HG03442 (cell line): Measurements from ENCODE around the gene OGFOD3.

Source experiments
- ATAC-seq: cut with Tn5 transposase; IDR thresholded peaks from one replicate; pipeline ENCODE4 v1.9.1; 2021; ENCODE audit warnings: mild to moderate bottlenecking, moderate library complexity; ENCODE audit not compliant: unreplicated experiment

OGFOD3 gene

DNA sequence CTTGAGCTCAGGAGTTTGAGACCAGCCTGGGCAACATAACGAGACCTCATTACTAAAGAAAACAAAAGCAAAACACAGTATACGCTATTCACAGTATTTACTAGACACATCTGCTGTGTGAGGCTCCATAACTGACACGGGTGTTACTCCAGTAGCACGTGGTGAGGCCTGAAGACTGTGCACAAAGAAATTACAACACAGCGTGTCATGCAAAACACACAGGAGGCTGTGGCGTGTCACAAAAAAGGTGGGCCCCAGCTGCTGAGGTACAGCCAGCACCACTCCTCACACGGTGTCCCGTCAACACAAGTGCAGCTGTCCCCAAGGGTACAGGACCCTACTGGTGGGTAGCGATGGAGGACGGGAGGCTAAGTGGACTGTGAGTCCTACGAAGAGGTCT lies 29.5 kb upstream of the OGFOD3 start:
- no peak for ATAC-seq

DNA sequence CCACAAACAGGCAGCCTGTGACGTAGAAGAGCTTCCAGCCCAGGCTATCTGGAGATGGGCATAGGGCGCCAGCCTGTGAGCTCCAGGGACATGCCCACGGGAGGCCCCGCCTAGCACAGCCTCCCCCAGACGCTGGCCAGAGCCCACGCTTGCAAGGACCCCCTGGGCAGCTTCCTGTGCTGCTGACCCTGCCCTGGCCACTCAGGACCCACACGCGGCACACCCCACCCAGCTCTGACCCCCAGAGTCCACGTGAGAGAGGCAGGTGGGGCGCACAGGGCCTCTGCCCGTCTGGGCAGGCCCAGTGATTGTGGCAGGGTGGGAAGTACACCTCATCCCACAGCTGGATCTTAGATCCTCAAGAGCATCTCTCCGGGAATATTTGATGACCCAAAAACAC lies 28.3 kb upstream of the OGFOD3 start:
- ATAC-seq, result no peak

DNA sequence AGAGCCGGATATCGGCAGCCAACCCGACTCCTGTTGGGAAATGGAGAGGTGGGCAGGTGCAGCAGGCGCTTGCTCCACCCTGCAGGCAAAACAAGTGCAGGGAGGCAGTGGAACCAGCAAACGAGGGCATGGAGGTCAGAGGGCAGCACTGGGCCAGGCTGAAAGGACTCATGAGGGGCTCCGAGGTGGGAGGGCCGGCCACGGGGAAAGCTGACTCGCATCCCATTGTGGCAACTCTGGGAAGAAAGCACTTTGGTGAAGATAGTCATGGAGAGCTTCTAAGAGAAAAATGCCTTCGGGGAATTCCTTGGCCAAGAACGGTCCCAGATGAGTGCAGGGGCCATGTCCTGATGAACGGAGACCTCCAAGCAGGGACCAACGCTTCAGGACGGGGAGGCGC lies 27.7 kb upstream of the OGFOD3 start:
- ATAC-seq, result no peak

DNA sequence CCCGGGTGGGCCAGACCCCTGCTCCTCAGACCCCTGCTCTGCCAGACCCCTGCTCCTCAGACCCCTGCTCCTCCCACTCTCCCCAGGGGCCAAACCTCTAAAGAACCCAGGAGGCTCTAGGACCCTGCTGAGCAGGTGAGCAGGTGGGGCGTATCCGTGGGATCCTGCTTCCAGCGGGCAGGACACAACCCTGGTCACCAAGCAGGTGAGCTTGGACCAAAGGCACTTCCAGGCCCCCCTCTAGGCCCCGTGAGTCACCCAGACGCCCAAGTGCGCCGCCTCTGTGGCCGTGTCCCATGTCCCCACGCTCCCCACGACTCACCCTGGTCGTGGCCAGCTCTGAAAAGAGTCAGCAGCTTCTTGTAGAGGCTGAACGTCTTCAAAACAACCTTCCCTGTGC lies 27.2 kb upstream of the OGFOD3 start:
- no peak for ATAC-seq

DNA sequence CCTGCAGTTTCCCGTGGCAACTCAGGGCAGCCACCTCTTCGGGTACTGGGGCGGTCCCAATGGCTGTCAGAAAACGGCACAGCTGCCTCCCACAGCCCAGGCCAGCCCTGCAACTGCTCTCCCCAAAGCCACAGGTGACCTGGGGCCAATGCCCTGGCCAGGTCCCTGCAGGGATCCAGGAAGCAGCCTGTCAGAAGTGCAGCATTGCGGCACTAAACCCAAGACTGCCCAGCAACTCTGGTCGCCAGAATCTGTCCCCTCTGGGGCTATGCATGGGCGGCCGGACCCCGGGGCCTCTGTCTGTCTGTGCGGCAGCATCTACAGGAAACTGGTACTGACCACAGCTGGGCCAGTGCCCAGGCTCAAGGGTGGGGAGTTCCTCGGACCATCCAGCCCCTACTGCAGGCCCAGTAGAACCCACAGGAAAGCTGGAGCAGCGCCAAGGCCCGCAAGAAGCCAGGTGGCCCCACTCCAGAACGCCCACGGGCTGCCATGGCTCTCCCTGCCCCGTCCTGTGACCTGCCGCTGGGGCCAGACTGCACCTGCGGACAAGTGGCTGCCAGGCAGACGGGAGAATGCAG lies 26.6 kb upstream of the OGFOD3 start:
- ATAC-seq, result no peak

DNA sequence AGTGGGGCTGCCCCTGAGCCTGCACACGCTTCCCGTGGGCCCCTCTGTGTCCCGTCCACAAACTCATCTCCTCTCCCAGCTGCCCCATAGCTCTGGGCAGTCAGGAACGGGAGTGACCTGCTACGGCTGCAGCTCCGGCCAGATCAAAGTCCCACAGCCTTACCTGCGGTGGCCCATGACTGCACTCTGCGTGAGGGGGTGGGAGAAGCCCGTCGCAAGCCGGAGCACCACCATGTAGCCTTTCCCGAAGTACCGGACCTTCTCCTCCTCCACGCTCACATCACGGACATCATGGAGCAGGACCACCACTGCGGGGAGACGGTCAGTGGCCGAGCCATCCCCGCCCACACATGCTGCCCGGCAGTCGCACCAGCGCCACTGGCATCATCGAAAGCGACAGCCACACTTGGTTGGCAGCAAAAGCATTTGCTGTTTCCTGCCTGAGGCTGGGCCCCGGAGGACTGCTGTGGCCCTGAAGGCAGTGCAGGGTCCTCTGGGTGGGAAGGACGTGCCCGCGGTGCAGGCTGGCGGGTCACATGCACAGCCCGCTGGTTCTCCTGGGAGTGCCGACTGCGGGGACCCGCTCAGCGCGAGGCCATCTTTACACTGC lies 26.0 kb upstream of the OGFOD3 start:
- ATAC-seq, result no peak

DNA sequence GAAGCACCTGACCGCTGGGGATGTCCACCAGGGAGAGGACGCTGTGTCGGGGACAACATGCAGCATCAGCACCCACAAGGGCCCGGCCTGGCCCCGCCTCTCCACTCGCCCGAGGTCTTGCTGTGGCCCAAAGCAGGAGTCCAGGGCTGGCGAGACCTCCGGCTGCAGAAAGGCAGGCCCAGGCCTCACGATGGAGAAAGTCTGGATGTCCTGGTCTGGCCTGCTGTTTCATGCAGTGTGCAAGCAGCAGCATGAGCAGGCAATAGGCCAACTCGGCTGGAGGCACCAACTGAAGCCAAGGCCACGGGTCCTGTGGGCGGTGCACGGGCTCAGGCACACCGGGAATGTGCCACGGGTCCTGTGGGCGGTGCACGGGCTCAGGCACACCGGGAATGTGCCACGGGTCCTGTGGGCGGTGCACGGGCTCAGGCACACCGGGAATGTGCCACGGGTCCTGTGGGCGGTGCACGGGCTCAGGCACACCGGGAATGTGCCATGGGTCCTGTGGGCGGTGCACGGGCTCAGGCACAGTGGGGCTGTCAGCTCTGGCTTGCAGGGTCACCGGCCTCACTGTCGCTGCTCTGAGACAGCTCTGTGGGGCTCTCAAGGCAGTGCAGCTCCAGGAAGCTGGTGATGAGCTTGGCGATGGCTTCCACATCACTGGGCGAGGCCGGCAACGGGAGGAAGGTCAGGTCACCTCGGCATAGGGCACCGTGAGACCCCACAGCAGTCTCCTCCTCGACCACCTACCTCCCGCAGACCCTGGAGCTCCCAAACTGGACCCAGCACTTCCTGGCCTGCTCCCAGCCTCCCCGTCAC lies 25.3 kb upstream of the OGFOD3 start:
- ATAC-seq, result no peak

DNA sequence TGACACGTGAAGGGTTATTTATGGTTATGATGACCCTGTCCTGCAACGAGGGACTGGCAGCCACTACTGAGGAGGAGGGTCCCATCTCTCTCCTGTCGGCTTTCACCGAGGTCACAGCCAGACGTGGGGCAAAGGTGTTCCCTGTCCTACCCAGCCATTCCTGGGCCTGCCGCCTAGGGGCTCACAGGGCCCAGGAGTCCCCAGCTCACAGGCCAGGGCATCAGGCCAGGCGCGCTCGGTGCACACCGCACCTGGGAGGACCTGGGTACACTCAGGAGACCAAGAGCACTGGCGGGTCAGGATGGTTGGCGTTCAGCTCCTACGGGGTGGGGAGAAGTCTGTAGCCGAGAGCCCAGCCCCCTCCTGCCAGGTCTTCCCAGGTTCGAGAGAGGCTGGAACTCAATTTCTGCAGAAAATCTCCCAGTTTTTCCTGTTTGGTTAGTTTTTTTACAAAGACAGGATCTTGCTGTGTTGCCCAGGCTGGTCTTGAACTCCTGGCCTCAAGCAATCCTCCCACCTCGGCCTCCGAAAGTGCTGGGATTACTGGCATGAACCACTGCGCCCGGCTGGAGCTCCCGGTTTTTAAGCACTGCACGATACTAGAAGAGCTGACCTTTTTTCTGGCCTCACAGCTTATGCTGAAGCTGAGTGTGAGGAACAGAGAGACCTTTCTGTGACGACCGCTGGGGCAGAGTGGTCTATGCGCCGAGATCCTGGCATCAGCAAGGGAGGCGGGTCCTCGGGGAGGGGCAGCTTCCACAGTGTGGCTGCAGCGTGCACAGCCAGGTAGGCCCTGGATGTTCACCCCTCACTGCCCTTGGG lies 24.5 kb upstream of the OGFOD3 start:
- ATAC-seq, result no peak

DNA sequence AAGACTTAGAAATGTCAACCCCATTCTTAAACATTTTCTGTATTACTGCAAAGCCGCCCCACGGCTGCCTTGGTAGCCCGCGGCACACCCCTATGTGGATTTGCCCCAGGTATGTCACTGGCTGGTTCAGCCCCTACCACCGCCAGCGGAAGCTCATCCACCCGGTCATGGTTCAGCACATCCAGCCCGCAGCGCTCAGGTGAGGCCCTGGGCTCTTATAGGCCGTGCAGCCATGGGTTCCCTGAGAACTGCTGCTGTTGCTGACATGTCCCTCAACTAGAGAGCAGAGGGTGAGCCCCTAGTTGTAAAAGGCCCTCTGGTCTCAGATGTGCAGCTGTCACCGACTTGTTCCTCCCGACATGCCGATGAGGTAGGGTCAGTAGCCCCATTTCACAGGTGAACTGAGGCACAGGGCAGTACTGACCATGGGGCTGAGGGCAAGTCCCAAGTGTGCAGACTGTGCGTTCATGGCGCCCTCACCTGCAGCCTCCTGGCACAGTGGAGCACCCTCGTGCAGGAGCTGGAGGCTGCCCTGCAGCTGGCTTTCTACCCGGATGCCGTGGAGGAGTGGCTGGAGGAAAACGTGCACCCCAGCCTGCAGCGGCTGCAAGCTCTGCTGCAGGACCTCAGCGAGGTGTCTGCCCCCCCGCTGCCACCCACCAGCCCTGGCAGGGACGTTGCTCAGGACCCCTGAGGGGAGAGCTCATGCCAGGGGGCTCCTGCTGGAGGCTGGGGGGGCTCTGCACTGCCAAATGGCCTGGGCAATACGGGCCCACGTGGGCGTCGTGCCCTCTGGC lies 23.5 kb upstream of the OGFOD3 start:
- ATAC-seq, result no peak

DNA sequence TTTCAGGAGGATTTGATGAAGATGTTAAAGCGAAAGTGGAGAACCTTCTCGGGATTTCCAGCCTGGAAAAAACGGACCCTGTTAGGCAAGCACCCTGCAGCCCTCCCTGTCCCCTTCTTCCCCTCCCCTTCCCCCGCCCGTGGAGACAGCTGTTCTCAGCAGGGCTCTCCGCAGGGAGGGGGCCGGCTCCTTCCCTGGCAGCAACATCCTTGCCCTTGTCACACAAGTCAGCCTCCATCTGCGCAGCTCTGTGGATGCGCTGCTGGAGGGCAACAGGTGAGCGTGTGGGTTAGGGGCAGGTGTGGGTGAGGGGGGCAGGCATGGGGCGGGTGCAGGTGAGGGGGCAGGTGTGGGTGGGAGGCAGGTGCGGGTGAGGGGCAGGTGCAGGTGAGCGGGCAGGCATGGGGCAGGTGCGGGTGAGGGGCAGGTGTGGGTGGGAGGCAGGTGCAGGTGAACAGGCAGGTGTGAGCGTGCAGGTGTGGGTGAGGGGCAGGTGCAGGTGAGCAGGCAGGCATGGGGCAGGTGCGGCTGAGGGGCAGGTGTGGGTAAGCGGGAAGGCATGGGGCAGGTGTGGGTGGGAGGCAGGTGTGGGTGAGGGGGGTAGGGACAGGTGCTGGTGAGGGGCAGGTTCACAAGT lies 22.7 kb upstream of the OGFOD3 start:
- no peak for ATAC-seq

DNA sequence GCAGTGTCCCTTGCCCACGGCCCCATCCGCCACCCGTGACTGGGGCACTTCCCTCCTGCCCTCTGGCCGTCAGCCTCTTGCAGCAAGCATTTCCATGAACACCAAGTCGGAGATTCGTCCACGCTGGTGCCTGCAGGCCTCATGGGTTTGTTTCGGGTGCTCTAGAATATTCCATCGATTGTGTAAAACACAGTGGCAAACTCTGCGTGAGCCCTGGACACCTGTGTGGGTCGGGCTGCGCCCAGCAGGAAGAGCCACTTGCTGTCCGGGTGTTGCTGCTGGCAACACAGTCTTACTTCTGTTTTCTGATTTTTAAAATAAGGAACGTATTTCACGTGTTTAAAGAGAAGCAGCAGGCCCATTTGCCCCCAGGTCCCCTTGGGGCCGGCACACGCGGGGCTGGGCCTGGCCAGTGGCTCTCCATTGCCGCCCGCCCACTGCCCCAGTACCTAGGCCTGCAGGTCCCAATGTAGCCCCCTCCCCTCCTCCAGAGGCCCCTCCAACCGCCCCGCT lies 22.1 kb upstream of the OGFOD3 start:
- no peak for ATAC-seq

DNA sequence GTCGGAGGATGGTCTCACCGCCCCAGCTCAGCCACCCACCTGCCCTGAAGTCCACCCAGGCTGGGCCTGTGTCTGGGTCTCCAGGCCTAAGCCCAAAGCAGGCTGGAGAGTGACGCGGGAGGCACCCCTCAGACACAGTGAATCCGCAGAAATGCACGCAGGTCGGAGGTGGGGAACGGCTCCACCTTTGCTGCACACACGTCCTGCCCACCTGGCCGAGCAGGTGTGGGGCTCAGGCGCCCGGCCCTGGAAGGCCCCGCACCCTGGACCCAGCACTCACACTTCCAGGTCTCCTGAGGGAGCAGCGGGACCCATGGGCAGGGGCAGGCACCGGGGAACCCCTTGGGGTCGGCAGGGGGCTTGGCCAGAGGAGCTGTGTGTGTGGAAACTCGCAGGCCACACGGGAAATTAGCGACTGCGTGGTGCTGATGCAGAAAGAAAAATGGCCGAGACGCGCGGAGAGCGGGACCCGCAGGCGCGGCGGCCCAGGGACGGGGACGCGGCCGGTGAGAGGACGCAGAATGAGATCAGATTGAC lies 21.5 kb upstream of the OGFOD3 start:
- no peak for ATAC-seq

DNA sequence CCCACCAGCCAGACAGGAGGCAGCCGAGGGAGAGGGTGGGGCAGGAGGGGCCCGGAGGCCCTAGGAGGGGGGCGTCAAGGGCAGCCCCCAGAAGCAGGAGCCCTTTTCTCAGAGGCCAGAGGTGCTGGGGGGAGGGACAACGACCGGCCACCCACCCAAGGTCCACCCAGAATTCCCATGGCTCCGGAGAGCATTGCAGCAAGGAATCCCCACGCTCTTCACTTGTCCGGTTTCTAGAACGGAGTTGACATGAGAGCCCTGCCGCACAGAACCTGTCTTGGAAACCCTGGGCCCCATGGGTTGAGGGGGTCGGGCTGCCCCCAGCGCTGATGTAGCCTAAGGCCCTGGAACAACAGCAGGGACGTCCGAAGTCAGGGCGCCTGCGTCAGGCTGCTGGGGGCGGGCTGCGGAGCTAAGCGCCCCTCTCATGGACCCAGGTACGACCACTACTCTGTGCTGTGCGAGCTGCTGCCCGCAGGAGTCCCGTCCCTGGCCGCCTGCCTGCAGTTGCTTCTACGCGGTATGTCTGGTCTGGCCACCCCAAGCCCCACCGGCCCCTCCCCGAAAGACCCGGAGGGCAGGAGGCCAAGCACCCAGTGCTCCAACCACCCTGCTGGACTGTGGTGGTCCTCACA lies 20.9 kb upstream of the OGFOD3 start:
- no peak for ATAC-seq

DNA sequence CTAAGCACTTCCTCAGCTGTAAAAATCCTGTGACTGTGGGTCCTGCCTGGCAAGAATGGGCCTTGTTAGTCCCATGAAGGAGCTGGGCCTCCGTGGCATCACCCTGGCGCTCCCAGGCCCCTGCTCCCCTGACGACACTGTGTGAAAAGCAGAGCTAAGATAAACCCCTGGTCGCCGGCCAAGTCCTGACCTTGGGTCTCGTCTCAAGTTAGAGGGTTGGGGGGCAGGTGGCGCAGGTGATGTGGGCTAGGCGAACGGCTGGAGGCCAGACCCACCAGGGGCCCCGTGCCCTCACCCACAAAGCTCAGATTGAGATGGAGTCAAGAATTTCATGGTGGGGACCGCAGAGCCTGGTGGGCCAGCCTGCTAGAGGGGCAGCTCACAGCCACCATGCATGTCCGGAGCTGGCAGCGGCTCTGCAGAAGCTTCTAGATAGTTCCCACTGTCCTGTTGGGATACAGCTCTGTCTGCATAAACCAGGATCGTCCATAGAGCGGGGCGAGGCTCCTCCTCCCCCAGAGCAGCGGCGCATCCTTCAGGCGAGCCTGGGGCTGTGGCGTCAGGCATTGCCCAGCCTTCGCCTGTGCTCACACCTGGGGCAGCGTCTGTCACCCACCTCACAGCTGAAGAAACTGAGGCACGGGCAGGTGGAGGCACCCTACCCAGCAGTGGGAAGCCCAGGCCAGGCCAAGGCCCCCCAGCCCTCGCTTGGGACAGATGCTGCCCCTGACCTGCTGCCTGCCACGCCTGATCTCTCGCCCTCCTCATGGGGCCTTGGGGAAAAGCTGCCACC lies 20.2 kb upstream of the OGFOD3 start:
- ATAC-seq, result no peak

DNA sequence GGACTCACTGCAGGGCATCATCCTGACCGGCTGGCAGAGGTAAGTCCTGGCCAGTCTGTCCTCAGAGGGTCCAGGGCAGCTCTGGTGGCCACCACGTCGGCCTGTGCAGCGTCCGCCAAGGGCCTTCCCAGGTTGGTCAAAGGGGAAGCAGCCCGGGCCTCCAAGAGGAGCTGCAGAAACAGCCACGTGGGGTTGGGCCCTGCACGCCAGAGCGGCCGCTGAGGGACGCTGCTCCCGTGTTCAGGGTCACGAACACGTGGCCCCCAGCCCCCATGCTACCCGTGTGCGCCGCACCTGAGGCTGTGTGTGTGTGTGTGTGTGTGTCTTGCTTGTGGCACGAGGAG lies 18.9 kb upstream of the OGFOD3 start:
- no peak for ATAC-seq

DNA sequence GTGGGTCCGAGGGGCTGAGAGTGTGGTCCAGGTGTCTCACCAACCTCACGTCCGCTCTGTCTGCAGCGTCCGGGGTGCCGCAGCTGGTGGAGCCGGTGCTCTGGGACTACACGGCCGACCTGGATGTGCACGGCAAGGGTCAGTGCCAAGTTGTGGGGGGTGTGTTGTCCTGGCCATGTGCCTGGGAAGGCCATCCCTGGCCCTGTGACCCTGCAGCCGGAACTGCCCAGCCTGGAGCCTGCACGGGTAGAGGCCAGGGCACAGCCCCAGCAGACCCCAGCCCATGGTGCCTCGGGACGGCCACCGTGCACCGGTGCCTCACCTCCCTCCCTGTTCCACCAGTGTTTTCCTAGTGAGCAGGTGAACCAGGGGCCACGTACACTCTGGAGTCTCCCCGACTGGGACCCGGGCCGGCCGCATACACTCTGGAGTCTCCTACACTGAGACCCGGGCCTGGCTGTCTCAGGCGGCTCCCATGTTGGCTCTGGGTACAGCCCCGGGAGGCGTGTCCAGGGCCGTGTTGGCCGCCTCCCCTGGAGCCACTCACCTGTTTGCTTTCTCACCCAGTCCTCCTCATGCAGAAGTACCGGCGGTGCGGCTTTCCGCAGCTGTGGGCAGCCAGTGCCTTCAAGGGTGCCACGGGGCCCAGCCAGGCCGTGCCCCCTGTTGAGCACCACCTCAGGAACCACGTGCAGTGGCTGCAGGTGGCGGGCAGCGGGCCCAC lies 18.4 kb upstream of the OGFOD3 start:
- ATAC-seq, result no peak

DNA sequence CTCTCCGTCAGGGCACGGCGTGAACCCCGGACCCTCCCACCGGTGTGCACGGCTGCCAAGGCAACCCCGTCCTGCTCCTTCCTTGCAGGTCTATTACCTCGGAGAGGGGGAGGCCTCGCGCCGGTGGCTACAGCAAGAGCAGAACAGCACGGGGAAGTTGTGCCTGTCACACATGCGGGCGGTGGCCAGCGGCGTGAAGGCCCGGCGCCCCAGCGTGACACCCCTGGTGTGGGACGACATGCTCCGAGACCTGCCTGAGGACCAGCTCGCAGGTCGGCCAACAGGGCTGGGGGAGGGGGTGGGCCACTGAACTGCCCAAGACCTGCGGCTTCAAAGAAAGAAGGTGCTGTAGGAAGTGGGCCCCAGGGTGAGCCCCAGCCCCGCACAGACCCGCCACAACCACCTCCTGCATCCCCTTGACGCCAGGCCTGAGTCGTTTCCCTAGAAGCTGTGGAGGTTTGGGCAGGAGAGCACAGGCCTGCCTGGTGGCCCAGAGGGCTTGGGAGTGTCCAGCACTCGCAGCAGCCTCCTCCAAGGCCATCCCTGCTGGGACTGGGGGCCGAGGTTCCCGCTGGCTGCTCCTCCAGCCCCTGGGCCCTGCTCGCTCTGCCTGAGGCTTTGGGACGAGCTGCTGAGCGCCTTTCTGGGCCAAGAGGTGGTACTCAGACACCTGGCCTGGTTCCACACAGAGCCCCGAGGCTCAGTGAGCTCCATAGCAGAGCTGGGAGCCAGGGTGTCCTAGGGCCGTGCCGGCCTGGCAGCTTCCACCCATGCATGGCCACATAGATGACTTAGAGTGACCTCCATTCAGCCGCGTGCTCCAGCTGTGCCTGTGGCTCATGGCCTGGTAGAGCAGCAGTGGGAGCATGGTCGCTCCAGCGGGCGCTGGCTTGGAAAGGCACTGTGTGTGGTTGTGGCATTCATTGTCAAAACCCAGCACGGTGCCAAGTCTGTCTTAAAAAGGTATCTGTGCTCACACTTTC lies 17.5 kb upstream of the OGFOD3 start:
- no peak for ATAC-seq
